Measurements from ENCODE around the gene FLAD1.
A peak's percentile ranks its signal among the peaks of the same experiment; 100 is the strongest.

Gene FLAD1

DNA sequence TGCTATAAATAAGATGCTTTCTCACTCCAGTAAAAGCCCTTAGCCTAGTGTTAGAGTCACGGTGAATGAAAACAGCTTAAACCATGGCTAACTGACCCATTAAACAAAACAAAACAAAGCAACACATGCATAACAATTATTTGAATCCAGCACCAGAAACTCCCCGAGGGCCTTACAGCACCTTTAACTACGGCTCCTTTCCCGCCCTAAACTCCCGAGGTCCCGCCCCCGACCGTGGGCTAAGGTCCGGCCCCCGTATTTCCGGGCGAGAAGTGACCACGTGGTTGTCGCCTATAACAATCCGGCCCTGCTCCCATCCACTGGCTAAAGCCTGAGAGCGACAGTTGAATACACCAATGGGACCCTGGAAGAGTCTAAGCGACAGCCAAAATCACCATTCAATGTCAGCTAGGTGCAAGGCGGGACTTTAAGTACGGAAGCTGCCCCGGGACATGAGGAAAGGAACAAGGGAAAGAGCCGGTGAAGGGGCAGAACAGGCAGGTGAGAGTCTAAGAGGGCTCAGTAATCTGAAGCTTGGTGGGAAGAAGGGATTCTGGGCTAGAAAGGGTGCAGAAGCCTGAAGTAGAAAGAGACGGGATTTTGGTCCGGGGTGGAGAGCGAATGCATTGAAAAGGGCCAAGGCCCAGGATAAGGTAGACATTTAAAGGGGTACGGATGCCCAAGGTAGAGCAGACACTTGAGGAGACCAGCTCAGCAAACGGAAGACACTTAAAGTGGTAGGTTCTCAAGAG lies at the start of gene FLAD1:
Gene FLAD1 (plus strand): TSS at position 448 of the 752 bp plus-strand sequence. CDS start 351 bp downstream, outside the sequence.
- TF ChIP-seq ELF4 (IDR thresholded peaks at IDR 0.05) = peak; percentile 98
- TF ChIP-seq L3MBTL2 (conservative IDR thresholded peaks at IDR 0.05) = peak; percentile 98
- TF ChIP-seq CTBP1 (IDR thresholded peaks at IDR 0.05; ENCODE audit: borderline replicate concordance) = no peak
- TF ChIP-seq, protein P1, sequence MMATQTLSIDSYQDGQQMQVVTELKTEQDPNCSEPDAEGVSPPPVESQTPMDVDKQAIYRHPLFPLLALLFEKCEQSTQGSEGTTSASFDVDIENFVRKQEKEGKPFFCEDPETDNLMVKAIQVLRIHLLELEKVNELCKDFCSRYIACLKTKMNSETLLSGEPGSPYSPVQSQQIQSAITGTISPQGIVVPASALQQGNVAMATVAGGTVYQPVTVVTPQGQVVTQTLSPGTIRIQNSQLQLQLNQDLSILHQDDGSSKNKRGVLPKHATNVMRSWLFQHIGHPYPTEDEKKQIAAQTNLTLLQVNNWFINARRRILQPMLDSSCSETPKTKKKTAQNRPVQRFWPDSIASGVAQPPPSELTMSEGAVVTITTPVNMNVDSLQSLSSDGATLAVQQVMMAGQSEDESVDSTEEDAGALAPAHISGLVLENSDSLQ (IDR thresholded peaks at IDR 0.05) = peak; percentile 100
- TF ChIP-seq FOXM1 (IDR thresholded peaks at IDR 0.05; ENCODE audit: borderline replicate concordance) = peak; percentile 65; the same call in 1 of the 2 replicates
- TF ChIP-seq ARNT (IDR thresholded peaks at IDR 0.05) = no peak
- POLR2A ChIA-PET = interaction anchor here (0.9 to 3.7 kb wide), 16 partner anchors 11 to 92 kb away, joined by 3 to 58 read pairs (median 4); partner anchors contain the start of genes ADAM15, CKS1B, LENEP and PBXIP1
- CTCF ChIA-PET = interaction anchor here (0.9 to 2.9 kb wide), 5 partner anchors 12 to 39 kb away, joined by 3 to 26 read pairs (median 7); partner anchors contain the start of gene LENEP
- peak; percentile 99 for DNase-seq (ENCODE audit: extremely low spot score)

DNA sequence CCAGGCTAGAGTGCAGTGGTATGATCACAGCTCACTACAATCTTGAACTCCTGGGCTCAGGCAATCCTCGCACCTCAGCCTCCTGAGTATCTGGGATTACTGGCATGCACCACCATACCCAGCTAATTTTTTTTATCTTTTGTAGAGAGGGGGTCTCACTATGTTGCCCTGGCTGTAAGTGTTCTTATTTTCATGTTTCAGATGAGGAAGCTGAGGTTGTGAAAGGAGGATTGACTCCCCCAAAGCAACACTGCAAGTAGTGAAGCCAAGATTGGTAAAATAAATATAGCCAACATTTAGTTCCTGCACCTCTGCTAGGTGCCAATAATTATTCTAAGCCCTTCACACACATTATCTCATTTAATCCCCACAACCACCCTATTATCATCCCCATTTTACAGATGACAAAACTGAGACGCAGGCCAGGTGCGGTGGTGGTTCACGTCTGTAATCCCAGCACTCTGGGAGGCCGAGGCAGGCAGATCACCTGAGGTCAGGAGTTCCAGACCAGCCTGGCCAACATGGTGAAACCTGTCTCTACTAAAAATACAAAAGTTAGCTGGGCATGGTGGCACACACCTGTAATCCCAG lies 48.7 kb upstream of the FLAD1 start:
- POLR2A ChIA-PET = no interaction called here
- no peak for DNase-seq (ENCODE audit: extremely low spot score)
- TF ChIP-seq HDGF (IDR thresholded peaks at IDR 0.05; ENCODE audit: borderline replicate concordance) (no peak), SP1 (IDR thresholded peaks at IDR 0.05) (no peak), ZNF384 (IDR thresholded peaks at IDR 0.05) (no peak), ELF4 (IDR thresholded peaks at IDR 0.05) (no peak), BHLHE40 (IDR thresholded peaks at IDR 0.05; ENCODE audit: borderline replicate concordance) (no peak), LEF1 (IDR thresholded peaks at IDR 0.05; ENCODE audit: borderline replicate concordance) (no peak), SUZ12 (IDR thresholded peaks at IDR 0.05) (no peak), FOXK2 (IDR thresholded peaks at IDR 0.05) (no peak), FOXM1 (IDR thresholded peaks at IDR 0.05; ENCODE audit: borderline replicate concordance) (no peak), NFRKB (IDR thresholded peaks at IDR 0.05) (no peak), L3MBTL2 (conservative IDR thresholded peaks at IDR 0.05) (no peak), FOXA1 (IDR thresholded peaks at IDR 0.05) (no peak), CTBP1 (IDR thresholded peaks at IDR 0.05; ENCODE audit: borderline replicate concordance) (no peak), TARDBP (IDR thresholded peaks at IDR 0.05) (no peak), ARNT (IDR thresholded peaks at IDR 0.05) (no peak)
- TF ChIP-seq, protein P1 (IDR thresholded peaks at IDR 0.05) = no peak
- CTCF ChIA-PET = interaction anchor here (0.6 to 0.7 kb wide), 2 partner anchors 10 to 14 kb away, joined by 3 read pairs; no protein-coding TSS in a partner anchor

DNA sequence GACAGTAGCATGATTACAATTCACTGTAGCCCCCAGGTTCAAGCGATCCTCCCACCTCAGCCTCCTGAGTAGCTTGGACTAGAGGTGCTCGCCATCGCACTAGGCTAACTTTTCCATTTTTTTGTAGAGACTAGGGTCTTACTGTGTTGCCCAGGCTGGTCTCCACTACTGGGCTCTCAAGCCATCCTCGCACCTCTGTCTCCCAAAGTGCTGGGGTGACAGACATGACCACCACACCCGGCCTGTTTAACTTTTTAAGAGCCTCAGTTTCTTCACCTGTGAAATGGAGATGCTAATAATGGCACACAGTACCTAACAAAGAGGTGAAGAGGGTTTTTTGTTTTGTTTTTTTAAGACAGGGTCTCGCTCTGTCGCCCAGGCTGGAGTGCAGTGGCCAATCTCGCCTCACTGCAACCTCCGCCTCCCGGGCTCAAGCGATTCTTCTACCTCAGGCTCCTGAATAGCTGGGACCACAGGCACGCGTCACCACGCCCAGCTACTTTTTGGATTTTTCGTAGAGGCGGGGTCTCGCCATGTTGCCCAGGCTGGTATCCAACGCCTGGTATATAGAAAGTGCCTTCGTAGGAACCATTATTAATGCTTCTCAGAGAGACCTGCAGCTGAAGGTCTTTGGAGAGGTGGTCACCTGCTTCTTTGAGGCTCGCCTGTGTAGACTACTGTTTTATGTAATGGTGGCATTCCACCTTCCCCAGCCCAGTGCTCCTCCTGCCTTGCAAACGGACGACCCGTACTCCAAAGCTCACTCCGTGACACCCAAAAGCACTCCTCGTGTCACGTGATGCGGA lies 47.2 kb upstream of the FLAD1 start:
- POLR2A ChIA-PET = interaction anchor here (0.7 to 3.2 kb wide), 20 partner anchors 9 to 326 kb away, joined by 3 to 18 read pairs (median 5); partner anchors contain the start of genes ADAM15, PBXIP1, PYGO2 and SHC1
- CTCF ChIA-PET = interaction anchor here (0.8 to 1.7 kb wide), 5 partner anchors 8 to 57 kb away, joined by 3 to 5 read pairs (median 4); partner anchors contain the start of genes PBXIP1 and PYGO2
- DNase-seq (ENCODE audit: extremely low spot score) = no peak
- TF ChIP-seq, protein P1 (IDR thresholded peaks at IDR 0.05) = no peak
- no peak for TF ChIP-seq FOXA1 (IDR thresholded peaks at IDR 0.05)
- TF ChIP-seq BHLHE40 (IDR thresholded peaks at IDR 0.05; ENCODE audit: borderline replicate concordance) = no peak
- no peak for TF ChIP-seq LEF1 (IDR thresholded peaks at IDR 0.05; ENCODE audit: borderline replicate concordance)

DNA sequence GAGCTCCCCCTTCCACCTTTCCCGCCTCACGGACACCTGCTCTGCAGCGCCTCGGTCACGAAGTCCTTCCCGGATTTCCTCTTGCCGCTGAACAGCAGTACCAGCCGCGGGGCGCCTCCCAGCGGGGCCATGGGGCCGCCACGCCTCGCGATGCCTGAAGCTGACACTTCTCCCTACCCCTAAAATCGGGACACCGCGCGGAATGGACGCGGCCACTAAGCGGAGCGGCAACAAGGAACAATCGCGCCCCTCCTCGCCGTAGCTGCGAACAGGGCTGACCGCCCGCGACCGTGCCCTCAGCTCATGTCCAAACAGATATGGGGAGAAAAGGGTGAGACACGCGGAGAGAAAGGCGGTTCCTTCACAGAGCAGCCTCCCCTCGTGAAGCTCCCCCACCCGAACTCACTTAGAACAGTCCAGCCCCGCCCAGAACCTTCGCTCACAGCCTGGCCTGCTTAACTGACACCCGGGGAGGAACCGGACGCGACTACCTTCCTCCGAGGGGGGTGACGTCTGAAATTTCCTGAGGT lies 46.5 kb upstream of the FLAD1 start, which contains the start of gene PMVK:
Gene PMVK (minus strand): TSS at position 165 of the 530 bp plus-strand sequence. CDS start 34 bp downstream, at position 131.
- peak; percentile 24; the same call in 1 of the 2 replicates for TF ChIP-seq CTBP1 (IDR thresholded peaks at IDR 0.05; ENCODE audit: borderline replicate concordance)
- no peak for TF ChIP-seq HDGF (IDR thresholded peaks at IDR 0.05; ENCODE audit: borderline replicate concordance)
- TF ChIP-seq FOXM1 (IDR thresholded peaks at IDR 0.05; ENCODE audit: borderline replicate concordance) = no peak; the same call in 1 of the 2 replicates
- TF ChIP-seq LEF1 (IDR thresholded peaks at IDR 0.05; ENCODE audit: borderline replicate concordance) = no peak
- no peak for TF ChIP-seq ZNF384 (IDR thresholded peaks at IDR 0.05)
- TF ChIP-seq ARNT (IDR thresholded peaks at IDR 0.05) = no peak
- TF ChIP-seq L3MBTL2 (conservative IDR thresholded peaks at IDR 0.05) = peak; percentile 100
- no peak for TF ChIP-seq SUZ12 (IDR thresholded peaks at IDR 0.05)
- peak; percentile 74; the same call in 1 of the 2 replicates for TF ChIP-seq FOXK2 (IDR thresholded peaks at IDR 0.05)
- TF ChIP-seq BHLHE40 (IDR thresholded peaks at IDR 0.05; ENCODE audit: borderline replicate concordance) = no peak
- peak; percentile 31; the same call in 1 of the 2 replicates for TF ChIP-seq ELF4 (IDR thresholded peaks at IDR 0.05)
- TF ChIP-seq FOXA1 (IDR thresholded peaks at IDR 0.05) = no peak
- TF ChIP-seq TARDBP (IDR thresholded peaks at IDR 0.05) = no peak
- TF ChIP-seq NFRKB (IDR thresholded peaks at IDR 0.05) = no peak
- TF ChIP-seq, protein P1 (IDR thresholded peaks at IDR 0.05) = no peak
- TF ChIP-seq SP1 (IDR thresholded peaks at IDR 0.05) = no peak
- ChIA-PET POLR2A (interaction anchor here (0.8 to 3.2 kb wide), 20 partner anchors 8 to 326 kb away, joined by 3 to 18 read pairs (median 5); partner anchors contain the start of genes ADAM15, PBXIP1, PYGO2 and SHC1), CTCF (interaction anchor here (0.8 to 1.7 kb wide), 5 partner anchors 9 to 58 kb away, joined by 3 to 5 read pairs (median 4); partner anchors contain the start of genes PBXIP1 and PYGO2)
- DNase-seq (ENCODE audit: extremely low spot score) = peak; percentile 96

Measured in HEK293T (cell line).